CD4-positive, alpha-beta T cell treated with Interleukin-17A for 4 hours (primary cell): Measurements from ENCODE around the gene RSPH6A.
A peak's percentile ranks its signal among the peaks of the same experiment; 100 is the strongest.

Source experiments
- DNase-seq: peaks from one replicate; pipeline ENCODE4 v3.0.0-alpha.2; 2020; ENCODE audit warnings: mixed read lengths

The RSPH6A gene

GRCh38 chr19:45824531-45825262, 9.6 kb upstream of the RSPH6A start:
- DNase-seq: no peak

DNA sequence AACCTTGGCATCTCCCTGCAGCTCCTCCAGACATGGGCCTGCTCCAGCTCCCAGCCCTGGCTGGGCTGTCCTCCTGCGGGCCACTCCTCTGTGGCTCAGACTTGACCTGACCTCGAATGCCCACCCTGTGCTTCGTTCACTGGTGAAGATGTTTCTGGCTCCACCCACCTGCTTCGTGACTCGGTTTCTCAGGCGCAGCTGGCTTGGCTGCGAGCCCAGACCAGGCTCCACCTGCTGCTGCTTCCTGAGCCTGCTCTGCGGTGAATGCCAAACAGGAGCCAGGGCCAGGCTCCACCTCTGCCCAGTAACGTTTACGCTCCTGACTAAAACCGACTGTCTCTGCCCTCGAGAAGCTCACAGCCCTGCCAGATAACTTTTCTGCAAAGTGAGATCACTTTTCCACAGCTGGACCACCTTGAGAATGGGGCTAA, 8.9 kb upstream of the RSPH6A start:
- no peak for DNase-seq

- DNase-seq: no peak
Observed at GRCh38 chr19:45823182-45823581, 8.1 kb upstream of the RSPH6A start.

DNA sequence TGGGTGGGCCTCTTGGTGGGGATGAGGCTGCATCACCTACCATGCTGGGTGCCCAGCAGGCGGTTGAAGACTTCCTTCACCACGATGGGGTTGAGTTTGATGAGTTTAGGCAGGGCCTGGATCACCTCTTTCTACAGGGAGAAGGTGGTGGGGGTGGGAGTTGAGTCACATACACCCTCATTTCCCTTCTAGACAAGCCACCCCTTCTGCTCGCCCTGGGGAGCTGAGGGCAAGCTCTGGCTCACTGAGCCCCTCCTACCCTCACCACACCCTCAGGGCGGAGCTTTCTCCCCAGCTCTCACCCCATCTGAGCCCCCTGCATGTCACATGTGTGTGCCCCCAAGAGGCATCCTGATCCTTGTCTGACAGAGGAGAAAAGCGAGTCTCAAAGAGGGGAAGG, 7.6 kb upstream of the RSPH6A start:
- no peak for DNase-seq

DNA sequence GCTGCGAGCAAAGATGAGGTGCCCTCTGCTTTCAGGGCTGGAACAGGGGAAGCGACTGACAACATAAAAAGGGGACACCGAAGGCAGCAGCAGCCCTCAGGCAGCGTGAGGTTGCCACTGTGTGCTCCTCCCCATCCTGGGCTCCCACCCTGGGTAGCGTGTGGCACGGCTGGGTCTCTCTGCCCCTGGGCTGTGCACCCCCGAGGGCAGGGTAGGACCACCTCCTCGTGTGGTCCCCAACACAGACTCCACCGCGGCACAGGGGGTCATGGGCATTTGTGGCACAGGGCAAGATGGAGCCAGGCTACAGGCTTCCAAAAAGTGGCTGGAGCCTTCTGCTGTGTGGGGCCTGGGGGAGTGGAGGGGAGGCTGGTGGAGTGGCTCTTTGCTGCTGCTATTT, 6.5 kb upstream of the RSPH6A start:
- no peak for DNase-seq

DNA sequence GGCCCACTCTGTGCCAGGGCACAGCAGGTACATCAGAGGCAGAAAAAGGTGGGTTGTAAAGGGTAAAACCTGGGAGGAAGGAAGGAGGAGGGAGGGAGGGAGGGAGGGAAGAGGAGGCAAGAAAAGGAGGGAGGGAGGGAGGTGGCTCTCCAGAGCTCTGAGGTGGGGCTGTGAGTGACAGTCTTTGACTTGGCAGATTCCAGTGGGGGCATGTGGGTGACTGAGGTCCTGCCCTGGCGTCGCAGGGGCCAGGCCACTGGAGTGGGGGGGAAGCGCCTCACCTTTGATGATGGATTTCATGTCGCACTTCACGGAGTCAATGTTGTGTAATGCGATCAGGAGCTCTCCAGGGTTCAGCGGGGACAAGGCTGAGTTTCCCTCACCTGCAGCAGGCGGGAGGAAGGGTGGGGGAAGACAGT, 6.0 kb upstream of the RSPH6A start:
- DNase-seq: no peak

DNA sequence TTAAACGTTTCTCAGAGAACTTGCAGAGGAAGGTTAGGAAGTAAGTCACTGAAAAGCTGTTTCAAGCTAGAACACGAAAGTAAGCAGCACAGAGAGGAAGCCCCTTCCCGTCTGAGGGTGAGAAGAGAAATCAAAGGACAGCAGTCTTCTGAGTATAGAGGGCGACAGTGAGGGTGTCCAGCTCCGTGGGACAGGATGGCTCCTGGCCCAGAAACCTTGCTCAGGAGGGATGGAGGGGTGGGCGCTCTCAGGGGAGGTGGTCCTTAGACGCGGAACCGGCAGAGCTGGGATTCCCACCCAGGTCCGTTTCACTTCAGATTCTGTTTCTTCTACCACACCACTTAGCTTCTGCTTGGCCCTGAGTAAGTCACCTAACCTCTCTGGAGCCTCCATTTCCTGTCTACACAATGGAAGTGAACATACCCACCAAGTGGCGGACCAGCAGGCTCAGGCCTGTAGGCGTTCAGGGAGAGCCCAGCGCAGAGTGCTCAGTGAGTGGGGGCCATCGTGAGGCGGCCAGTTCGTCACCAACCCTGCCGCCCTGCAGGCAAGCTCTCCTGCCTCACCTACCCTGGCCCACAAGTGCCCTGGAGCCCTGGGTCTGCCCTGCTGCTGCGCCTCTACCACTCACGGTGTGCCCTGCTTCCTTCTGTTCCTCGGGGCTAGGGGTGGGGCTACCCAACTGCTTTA, 5.5 kb upstream of the RSPH6A start:
- no peak for DNase-seq

DNA sequence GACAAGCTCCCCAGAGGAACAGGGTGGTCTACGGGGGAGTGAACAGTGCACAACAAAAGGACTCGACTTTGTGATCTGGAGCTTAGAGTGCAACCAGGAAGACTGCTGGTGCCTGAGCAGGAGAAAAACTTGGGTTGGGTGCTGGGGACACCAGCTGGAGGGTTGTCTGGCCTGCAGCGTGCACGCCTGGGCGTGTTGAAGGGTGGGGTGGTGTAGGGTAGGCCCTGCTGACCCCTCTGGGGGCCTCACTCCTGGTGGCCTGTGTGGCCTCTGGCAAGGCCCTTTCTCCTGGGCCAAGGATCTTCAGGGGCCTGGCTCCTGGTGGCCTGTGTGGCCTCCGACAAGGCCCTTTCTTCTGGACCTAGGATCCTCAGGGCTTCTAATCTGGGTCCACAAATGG, 4.7 kb upstream of the RSPH6A start:
- DNase-seq: no peak

- no peak for DNase-seq
Observed at GRCh38 chr19:45817725-45818301, 2.7 kb upstream of the RSPH6A start.

- DNase-seq: peak; percentile 97
Observed at GRCh38 chr19:45817010-45817724, 2.1 kb upstream of the RSPH6A start.

GRCh38 chr19:45816236-45817009, 1.3 kb upstream of the RSPH6A start:
- no peak for DNase-seq

- peak; percentile 26 for DNase-seq
Observed at GRCh38 chr19:45815481-45816216, 541 bp upstream of the RSPH6A start.

DNA sequence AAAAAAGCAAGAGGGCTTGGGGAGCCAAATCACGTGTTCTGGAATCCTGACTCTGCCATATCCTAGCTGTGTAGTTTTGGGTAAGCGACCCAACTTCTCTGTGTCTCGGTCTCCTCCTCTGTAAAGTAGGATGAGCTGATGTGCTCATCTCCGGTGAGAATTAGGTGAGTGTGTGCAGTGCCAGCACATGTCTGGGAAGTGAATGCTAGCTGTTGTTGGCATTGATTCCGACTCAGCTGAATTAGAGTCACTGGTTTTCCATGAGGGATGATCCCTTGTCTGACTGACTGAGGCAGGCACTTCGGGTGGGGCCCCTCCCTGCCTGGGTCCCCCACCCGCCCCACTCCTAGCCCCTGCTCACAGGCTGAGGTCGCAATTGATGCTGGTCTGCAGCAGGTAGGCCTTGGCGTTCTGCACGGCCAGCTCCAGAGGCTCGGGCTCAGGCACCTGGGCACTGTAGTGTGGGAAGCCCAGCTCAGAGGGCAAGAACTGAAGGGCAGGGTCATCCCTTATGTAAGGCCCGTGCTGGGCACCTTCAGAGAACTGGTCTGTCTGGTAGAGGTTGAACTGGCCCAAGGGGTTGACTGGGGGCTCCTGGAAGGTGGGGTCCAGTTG, 835 bp downstream of the RSPH6A start:
- DNase-seq: no peak

DNA sequence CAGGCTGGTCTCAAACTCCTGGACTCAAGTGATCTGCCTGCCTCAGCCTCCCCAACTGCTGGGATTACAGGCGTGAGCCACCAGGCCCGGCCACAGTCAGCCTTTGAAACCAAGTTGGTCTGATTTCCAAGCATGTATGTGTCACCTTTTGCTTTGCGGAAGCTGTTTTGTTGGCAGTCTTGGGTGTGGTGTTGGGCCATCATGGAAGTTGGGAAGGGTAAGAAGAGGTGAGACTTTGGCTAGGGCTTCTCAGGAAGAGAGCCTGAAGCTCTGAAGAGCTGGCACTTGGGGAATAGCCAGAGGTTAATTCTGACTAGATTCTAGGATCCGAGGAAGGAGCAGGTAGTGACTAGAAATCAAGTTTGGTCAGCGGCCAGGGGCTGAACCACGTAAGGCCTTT, 2.8 kb downstream of the RSPH6A start:
- no peak for DNase-seq

DNA sequence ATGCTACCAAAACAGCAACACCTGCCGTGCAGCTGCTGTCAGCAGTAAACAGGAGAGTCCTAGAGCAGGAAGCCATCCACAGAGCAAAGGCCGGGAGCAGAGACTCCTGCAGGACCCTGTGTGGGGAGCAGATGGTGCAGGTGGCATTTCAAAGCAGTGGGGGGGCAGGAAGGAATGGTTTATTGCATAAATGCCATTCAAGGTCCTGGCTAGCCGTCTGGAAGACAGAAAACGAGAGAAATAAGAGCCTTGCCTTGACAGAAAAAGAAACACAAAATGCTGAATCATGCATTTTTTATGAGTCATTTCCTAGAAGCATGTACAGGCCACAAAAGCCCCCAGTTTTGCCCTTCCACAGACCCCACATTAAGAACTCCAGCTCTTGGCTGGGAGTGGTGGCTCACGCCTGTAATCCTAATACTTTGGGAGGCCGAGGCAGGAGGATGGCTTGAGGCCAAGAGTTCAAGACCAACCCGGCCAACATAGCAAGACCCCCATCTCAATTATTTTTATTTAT, 5.4 kb downstream of the RSPH6A start:
- DNase-seq: no peak

GRCh38 chr19:45805719-45806118, 9.4 kb downstream of the RSPH6A start:
- DNase-seq: no peak

DNA sequence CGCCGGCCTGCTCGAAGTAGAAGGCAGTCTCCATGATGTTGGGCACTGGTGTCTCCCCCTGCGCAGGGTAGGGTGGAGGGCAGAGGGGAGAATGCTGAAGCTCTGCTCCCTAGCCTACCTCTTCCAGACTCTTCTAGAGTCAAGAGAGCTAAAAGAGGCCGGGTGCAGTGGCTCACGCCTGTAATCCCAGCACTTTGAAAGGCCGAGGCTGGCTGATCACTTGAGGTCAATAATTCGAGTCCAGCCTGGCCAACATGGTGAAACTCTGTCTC, 10.2 kb downstream of the RSPH6A start:
- DNase-seq: no peak

GRCh38 chr19:45804140-45804958, 10.8 kb downstream of the RSPH6A start:
- DNase-seq: no peak

DNA sequence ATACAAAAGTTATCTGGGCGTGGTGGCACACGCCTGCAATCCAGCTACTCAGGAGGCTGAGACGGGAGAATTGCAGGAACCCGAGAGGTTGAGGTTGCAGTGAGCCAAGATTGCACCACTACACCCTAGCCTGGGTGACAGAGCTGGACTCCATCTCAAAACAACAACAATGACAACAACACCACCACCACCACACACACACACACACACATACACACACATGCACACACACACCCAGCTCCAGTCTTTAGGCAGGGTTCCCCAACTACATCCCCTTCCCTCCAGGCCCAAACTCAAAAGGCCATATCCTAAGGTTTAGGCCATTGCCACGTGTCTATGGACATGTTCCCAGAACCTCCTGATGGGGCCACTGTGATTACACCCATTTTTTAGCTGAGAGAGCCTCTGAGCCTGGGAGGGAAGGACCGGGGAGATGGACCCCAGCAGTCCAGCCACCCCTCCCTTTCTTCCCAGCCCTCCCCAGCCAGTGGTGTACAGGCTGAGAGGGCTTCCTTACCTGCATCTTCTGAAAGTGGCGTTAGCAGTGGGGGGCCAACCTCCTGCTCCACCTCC, 13.4 kb downstream of the RSPH6A start:
- DNase-seq: no peak

- DNase-seq: no peak
Observed at GRCh38 chr19:45800070-45800553, 15.0 kb downstream of the RSPH6A start.
